HL-60 (cell line): ENCODE data around the gene BAG3.

Experiments
- DNase-seq, 2 experiments: peaks; one replicate each; pipeline ENCODE4 v3.0.0-alpha.2; 2010 to 2020; ENCODE audit warnings: low read depth in 1 of 2, low spot score in 1 of 2
- H3K27ac ChIP-seq: fragments of 250-450 bp; sonication (Bioruptor Pico); replicated peaks from 2 replicates; pipeline ENCODE4 v1.5.1; 2020; ENCODE audit warnings: mild to moderate bottlenecking, moderate library complexity
- H3K27me3 ChIP-seq: fragments of 250-450 bp; sonication (Bioruptor Pico); 2 replicates; pipeline ENCODE4 v1.5.1; 2021; ENCODE audit warnings: mild to moderate bottlenecking, moderate library complexity; ENCODE audit not compliant: insufficient read depth, poor library complexity, severe bottlenecking
- H3K4me3 ChIP-seq: replicated peaks from 2 replicates; pipeline ENCODE4 v1.5.1; 2011; ENCODE audit warnings: mild to moderate bottlenecking, control low read depth, low read length; ENCODE audit not compliant: insufficient read depth
- CTCF ChIP-seq: IDR thresholded peaks from one replicate; pipeline ENCODE4 v1.5.1; 2011; ENCODE audit warnings: low read length, control low read depth, inconsistent platforms; ENCODE audit not compliant: insufficient read depth
- GABPA ChIP-seq: IDR thresholded peaks from 2 replicates; pipeline ENCODE4 v1.6.1; 2012; ENCODE audit warnings: low read depth
- POLR2AphosphoS5 ChIP-seq: IDR thresholded peaks from 2 replicates; pipeline ENCODE4 v1.6.1; 2012; ENCODE audit warnings: low read depth
- REST ChIP-seq: IDR thresholded peaks from 2 replicates; pipeline ENCODE4 v1.6.1; 2012; ENCODE audit warnings: low read depth; ENCODE audit not compliant: insufficient replicate concordance
- SPI1 ChIP-seq: IDR thresholded peaks from 2 replicates; pipeline ENCODE4 v1.6.1; 2012; ENCODE audit warnings: low read depth, mild to moderate bottlenecking, borderline replicate concordance

Gene BAG3

DNA sequence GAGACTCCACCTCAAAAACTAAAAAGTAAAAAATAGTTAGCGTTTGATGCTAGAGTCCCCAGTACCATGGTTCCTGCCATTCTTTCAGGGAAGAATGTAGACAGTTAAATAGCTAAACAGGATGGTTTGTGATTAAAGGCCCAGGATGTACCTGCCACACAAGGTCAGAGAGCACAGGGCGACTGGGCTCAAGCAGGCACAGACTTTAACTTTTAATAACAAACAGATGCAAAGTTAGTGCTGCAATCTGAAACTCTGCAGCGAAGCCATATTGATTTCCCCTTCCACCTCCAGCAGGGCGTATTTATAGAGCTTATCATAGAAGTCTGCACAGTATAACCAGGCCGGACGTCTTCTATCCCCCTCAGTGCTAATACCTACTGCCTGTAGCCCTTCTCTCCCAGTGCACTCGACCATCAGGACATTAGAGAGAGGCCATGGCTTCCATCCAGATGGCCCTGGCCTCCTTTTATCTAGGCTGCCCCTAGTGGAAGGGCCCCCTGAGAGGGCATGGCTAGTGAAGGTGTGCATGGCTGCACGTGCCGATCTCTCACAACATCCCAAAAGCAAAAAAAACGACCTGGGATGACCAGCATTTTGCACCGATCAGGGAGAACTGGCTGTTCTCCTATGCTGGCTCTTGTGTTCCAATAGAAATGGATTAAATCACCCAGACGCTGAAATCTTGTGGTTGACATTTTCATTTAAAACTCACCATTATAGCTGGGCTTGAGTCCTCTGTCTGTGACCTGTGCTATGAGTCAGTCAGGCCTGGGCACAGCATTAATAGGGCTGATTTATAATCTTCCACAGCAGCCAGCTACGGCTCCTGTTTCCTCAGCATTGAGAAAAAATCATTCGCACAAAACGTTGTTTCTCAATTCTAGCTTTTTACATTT, 7.6 kb upstream of the BAG3 start:
- TF ChIP-seq REST (no peak), GABPA (no peak), POLR2AphosphoS5 (no peak), SPI1 (no peak), CTCF (no peak)
- no peak for DNase-seq
- Histone ChIP-seq H3K27ac (no peak overlapping the region), H3K27me3 (no peaks in the 10 kb centered on the region), H3K4me3 (no peak overlapping the region)

DNA sequence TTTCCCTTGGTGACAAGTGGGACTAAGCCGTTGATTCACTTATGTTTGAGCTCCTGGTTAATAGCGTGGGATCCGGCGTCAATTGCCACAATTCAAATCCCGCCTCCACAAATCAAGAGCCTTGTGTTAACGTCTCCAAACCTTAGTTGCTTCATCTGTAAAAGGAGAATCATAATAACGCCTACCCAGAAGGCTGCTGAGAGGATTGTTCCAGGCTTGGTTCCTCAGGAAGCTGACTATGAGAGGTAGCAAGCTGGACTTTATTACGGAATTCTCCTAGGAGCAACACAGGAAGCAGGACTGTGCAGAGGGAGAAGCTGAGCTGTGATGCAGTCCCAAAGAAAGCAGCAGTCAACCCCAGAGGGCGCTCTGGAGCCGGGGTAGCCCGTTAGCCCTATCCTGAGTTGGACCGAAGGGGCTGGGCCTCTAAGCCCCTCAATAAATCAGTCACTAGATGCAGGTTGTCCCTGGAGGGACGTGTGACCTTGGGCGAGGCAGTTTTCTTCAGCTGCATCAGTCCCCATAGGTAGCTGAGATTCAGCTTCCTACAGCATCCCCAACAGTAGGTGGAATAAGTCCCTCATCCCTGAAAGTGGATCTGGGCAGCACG, 6.9 kb upstream of the BAG3 start:
- Histone ChIP-seq H3K27me3 (no peaks in the 10 kb centered on the region), H3K4me3 (no peak overlapping the region), H3K27ac (no peak overlapping the region)
- TF ChIP-seq POLR2AphosphoS5 (no peak), CTCF (no peak)
- no peak for DNase-seq

GRCh38 chr10:119644994-119645393, 6.2 kb upstream of the BAG3 start:
- H3K4me3 ChIP-seq, result no peak overlapping the region
- H3K27me3 ChIP-seq, result no peaks in the 10 kb centered on the region
- H3K27ac ChIP-seq, result no peak overlapping the region

More at GRCh38 chr10:119644994-119645393, 6.2 kb upstream of the BAG3 start:
- no peak for DNase-seq
- TF ChIP-seq GABPA, result no peak
- no peak for TF ChIP-seq POLR2AphosphoS5
- TF ChIP-seq REST, result no peak
- TF ChIP-seq CTCF, result no peak
- no peak for TF ChIP-seq SPI1
